CD14-positive monocyte (primary cell): ENCODE measurements around the gene NSD1. TPM values are rescaled to one million over a fixed set of nuclear protein-coding genes. Genes with fewer than 3 reads are reported as not detected.

ENCODE experiments used
- DNase-seq, 3 donors: peaks; one replicate each; pipeline ENCODE4 v3.0.0-alpha.2; 2011 to 2022
- H2AFZ ChIP-seq: 2 replicates; pipeline ENCODE4 v1.6.0; 2012; ENCODE audit warnings: mild to moderate bottlenecking, low read depth, low read length, inconsistent platforms; ENCODE audit not compliant: insufficient read depth, poor library complexity, severe bottlenecking
- H3K27ac ChIP-seq, 2 donors: 1 replicate in 1 of 2; 2 replicates in 1 of 2; pipeline ENCODE4 v1.5.1; 2012 to 2013; ENCODE audit warnings: low read length in 2 of 2, control low read depth in 1 of 2, inconsistent platforms in 1 of 2, low read depth in 1 of 2, mild to moderate bottlenecking in 1 of 2
- H3K27me3 ChIP-seq, 2 donors: one replicate each; pipeline versions ENCODE4 v1.6.0 to v1.6.1; 2011 to 2013; ENCODE audit warnings: low read length in 2 of 2; ENCODE audit not compliant: control insufficient read depth in 2 of 2, insufficient read depth in 2 of 2
- H3K36me3 ChIP-seq, 2 donors: replicated peaks in 1 of 2; 1 replicate in 1 of 2; 2 replicates in 1 of 2; pipeline versions ENCODE4 v1.5.1 to v1.6.1; 2012 to 2013; ENCODE audit warnings: low read length in 2 of 2, control low read depth in 1 of 2, inconsistent platforms in 1 of 2, mild to moderate bottlenecking in 1 of 2; ENCODE audit not compliant: insufficient read depth in 2 of 2, control insufficient read depth in 1 of 2
- H3K4me1 ChIP-seq, 2 donors: 1 replicate in 1 of 2; 2 replicates in 1 of 2; pipeline versions ENCODE4 v1.5.1 to v1.6.1; 2012 to 2013; ENCODE audit warnings: low read length in 2 of 2, control low read depth in 1 of 2, inconsistent platforms in 1 of 2, mild to moderate bottlenecking in 1 of 2, moderate library complexity in 1 of 2; ENCODE audit not compliant: insufficient read depth in 2 of 2, control insufficient read depth in 1 of 2
- H3K4me2 ChIP-seq: replicated peaks from 2 replicates; pipeline ENCODE3; 2012; ENCODE audit warnings: low read length, moderate library complexity, mild to moderate bottlenecking; ENCODE audit not compliant: poor library complexity, severe bottlenecking; ENCODE audit errors: extremely low read depth
- H3K4me3 ChIP-seq, 3 experiments: fragments of 200-600 bp in 1 of 3; sonication (generic) in 1 of 3; replicated peaks in 1 of 3; 1 replicate in 2 of 3; 2 replicates in 1 of 3; pipeline ENCODE4 v1.5.1; 2011 to 2013; ENCODE audit warnings: low read length in 3 of 3, mild to moderate bottlenecking in 3 of 3, control low read depth in 2 of 3, low read depth in 2 of 3, inconsistent platforms in 1 of 3, moderate library complexity in 1 of 3
- H3K79me2 ChIP-seq: 2 replicates; pipeline ENCODE4 v1.6.0; 2012; ENCODE audit warnings: mild to moderate bottlenecking, control low read depth, inconsistent platforms, low read length, moderate library complexity; ENCODE audit not compliant: insufficient read depth
- H3K9ac ChIP-seq: 2 replicates; pipeline ENCODE4 v1.6.0; 2017; ENCODE audit warnings: low read length, mild to moderate bottlenecking; ENCODE audit not compliant: insufficient read depth, poor library complexity, severe bottlenecking
- H3K9me3 ChIP-seq, 2 donors: replicated peaks in 1 of 2; 1 replicate in 1 of 2; 2 replicates in 1 of 2; pipeline versions ENCODE4 v1.5.1 to v1.6.1; 2012 to 2013; ENCODE audit warnings: low read length in 2 of 2, control low read depth in 1 of 2; ENCODE audit not compliant: control insufficient read depth in 1 of 2, insufficient read depth in 1 of 2
- H4K20me1 ChIP-seq: 2 replicates; pipeline ENCODE4 v1.6.0; 2012; ENCODE audit warnings: mild to moderate bottlenecking, low read length, control low read depth, moderate library complexity; ENCODE audit not compliant: insufficient read depth
- H3K27ac Mint-ChIP-seq, 7 donors: one replicate each; pipeline ENCODE4 v1.8.0; 2020; ENCODE audit warnings: mild to moderate bottlenecking in 7 of 7, mixed read lengths in 7 of 7, moderate library complexity in 6 of 7, inconsistent platforms in 2 of 7
- H3K27me3 Mint-ChIP-seq, 3 donors: one replicate each; pipeline ENCODE4 v1.8.0; 2021 to 2022; ENCODE audit warnings: low read depth in 3 of 3, mild to moderate bottlenecking in 3 of 3, mixed read lengths in 3 of 3, moderate library complexity in 3 of 3, inconsistent platforms in 1 of 3
- H3K36me3 Mint-ChIP-seq, 2 donors: one replicate each; pipeline ENCODE4 v1.8.0; 2020; ENCODE audit warnings: mixed read lengths in 2 of 2, inconsistent platforms in 1 of 2, mild to moderate bottlenecking in 1 of 2
- H3K4me1 Mint-ChIP-seq: one replicate; pipeline ENCODE4 v1.8.0; 2020; ENCODE audit warnings: mild to moderate bottlenecking, mixed read lengths
- H3K4me3 Mint-ChIP-seq, 2 donors: one replicate each; pipeline ENCODE4 v1.8.0; 2020; ENCODE audit warnings: mild to moderate bottlenecking in 2 of 2, mixed read lengths in 2 of 2, moderate library complexity in 1 of 2
- H3K9me3 Mint-ChIP-seq, 7 donors: one replicate each; pipeline ENCODE4 v1.8.0; 2020 to 2022; ENCODE audit warnings: mixed read lengths in 7 of 7, mild to moderate bottlenecking in 6 of 7, moderate library complexity in 6 of 7, inconsistent platforms in 2 of 7
- WGBS: methylation state at CpG from one replicate; pipeline ENCODE4 v1.1.5; 2013; ENCODE audit warnings: missing lambda C conversion rate; ENCODE audit not compliant: insufficient coverage; 5-methylcytosine and 5-hydroxymethylcytosine counted together
- intact Hi-C, 2 donors: fragments of 100-400 bp; cut with micrococcal nuclease; formaldehyde crosslinking; loops; one replicate each; pipeline versions ENCODE4 v1.15.0 to v1.15.1; 2023
- polyA minus RNA-seq: library from RNA; depleted of rRNA, polyadenylated mRNA; stranded (reverse); fragments of >200 nt; gene quantifications from 2 replicates; pipeline ENCODE4 v1.2.3, GENCODE V29; 2012
- polyA plus RNA-seq, 3 donors: library from polyadenylated mRNA; depleted of rRNA in 1 of 3; unstranded in 2 of 3; stranded (reverse) in 1 of 3; fragments of 300-500 nt in 2 of 3; fragments of >200 nt in 1 of 3; fragmentation: Illumina TruSeq in 2 of 3; gene quantifications; 1 replicate in 2 of 3; 2 replicates in 1 of 3; pipeline ENCODE4 v1.2.3, GENCODE V29; 2012 to 2021
- total RNA-seq, 12 experiments: library from RNA in 1 of 12; stranded (reverse) in 1 of 12; fragments of 120-200 nt in 1 of 12; gene quantifications; one replicate each; pipeline ENCODE4 v1.2.4 and lab custom pipeline; 2013 to 2026; ENCODE audit warnings: mixed read lengths in 6 of 12, inconsistent platforms in 1 of 12
- TF ChIP-seq, protein P1 (sequence below): fragments of 200-600 bp; IDR thresholded peaks from one replicate; pipeline ENCODE4 v1.8.0; 2022; ENCODE audit warnings: antibody characterized with exemption, mild to moderate bottlenecking

The NSD1 gene, protein sequence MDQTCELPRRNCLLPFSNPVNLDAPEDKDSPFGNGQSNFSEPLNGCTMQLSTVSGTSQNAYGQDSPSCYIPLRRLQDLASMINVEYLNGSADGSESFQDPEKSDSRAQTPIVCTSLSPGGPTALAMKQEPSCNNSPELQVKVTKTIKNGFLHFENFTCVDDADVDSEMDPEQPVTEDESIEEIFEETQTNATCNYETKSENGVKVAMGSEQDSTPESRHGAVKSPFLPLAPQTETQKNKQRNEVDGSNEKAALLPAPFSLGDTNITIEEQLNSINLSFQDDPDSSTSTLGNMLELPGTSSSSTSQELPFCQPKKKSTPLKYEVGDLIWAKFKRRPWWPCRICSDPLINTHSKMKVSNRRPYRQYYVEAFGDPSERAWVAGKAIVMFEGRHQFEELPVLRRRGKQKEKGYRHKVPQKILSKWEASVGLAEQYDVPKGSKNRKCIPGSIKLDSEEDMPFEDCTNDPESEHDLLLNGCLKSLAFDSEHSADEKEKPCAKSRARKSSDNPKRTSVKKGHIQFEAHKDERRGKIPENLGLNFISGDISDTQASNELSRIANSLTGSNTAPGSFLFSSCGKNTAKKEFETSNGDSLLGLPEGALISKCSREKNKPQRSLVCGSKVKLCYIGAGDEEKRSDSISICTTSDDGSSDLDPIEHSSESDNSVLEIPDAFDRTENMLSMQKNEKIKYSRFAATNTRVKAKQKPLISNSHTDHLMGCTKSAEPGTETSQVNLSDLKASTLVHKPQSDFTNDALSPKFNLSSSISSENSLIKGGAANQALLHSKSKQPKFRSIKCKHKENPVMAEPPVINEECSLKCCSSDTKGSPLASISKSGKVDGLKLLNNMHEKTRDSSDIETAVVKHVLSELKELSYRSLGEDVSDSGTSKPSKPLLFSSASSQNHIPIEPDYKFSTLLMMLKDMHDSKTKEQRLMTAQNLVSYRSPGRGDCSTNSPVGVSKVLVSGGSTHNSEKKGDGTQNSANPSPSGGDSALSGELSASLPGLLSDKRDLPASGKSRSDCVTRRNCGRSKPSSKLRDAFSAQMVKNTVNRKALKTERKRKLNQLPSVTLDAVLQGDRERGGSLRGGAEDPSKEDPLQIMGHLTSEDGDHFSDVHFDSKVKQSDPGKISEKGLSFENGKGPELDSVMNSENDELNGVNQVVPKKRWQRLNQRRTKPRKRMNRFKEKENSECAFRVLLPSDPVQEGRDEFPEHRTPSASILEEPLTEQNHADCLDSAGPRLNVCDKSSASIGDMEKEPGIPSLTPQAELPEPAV (N-terminal part only)
- 62.9 TPM for total RNA-seq (2013)
- polyA plus RNA-seq (10 to 100 TPM; 12.6 to 31.9 (median 19.0) TPM), polyA minus RNA-seq (34.8 and 41.6 TPM in 2 replicates), total RNA-seq (lab: John Stamatoyannopoulos, UW) (55.0 to 198 (median 164) reads per million in 11 experiments)

GRCh38 chr5:177133096-177133852, at the start of gene NSD1:
Gene NSD1 (plus strand): TSS chr5:177133773. CDS start chr5:177135104, 1,331 bp downstream.
- peak within 1 kb of the TSS; percentile 82 to 92 for H3K4me3 Mint-ChIP-seq
- peaks cover 0 to 2% (median 0%) of the 10 kb centered on the region in 7 donors for H3K9me3 Mint-ChIP-seq
- H3K4me2 ChIP-seq, result peak within 1 kb of the TSS; percentile 85
- H3K36me3 ChIP-seq, result peaks cover 24 to 34% of the 10 kb centered on the region in 2 donors
- intact Hi-C loops, result no loop called here
- H3K79me2 ChIP-seq, result peaks cover 44% of the 10 kb centered on the region
- peaks cover 20 to 27% of the 10 kb centered on the region in 2 donors for H3K36me3 Mint-ChIP-seq
- TF ChIP-seq, protein P1, sequence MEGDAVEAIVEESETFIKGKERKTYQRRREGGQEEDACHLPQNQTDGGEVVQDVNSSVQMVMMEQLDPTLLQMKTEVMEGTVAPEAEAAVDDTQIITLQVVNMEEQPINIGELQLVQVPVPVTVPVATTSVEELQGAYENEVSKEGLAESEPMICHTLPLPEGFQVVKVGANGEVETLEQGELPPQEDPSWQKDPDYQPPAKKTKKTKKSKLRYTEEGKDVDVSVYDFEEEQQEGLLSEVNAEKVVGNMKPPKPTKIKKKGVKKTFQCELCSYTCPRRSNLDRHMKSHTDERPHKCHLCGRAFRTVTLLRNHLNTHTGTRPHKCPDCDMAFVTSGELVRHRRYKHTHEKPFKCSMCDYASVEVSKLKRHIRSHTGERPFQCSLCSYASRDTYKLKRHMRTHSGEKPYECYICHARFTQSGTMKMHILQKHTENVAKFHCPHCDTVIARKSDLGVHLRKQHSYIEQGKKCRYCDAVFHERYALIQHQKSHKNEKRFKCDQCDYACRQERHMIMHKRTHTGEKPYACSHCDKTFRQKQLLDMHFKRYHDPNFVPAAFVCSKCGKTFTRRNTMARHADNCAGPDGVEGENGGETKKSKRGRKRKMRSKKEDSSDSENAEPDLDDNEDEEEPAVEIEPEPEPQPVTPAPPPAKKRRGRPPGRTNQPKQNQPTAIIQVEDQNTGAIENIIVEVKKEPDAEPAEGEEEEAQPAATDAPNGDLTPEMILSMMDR, result no peak
- H3K4me1 ChIP-seq, result peaks cover 42 to 62% of the 10 kb centered on the region in 2 donors
- no peaks in the 10 kb centered on the region for H3K9me3 ChIP-seq
- peak within 1 kb of the TSS; percentile 60 to 84 (median 66) for H3K4me3 ChIP-seq
- 1% methylated on average over 76 of the region's 93 CpGs for WGBS
- peak; percentile 92 to 95 (median 94) for DNase-seq
- H3K27ac Mint-ChIP-seq, result peak within 1 kb of the TSS; percentile 75 to 93 (median 91)
- peak within 1 kb of the TSS; percentile 82 to 97 for H3K27ac ChIP-seq
- H3K9ac ChIP-seq, result peak within 1 kb of the TSS; percentile 96
- H2AFZ ChIP-seq, result peak within 1 kb of the TSS; percentile 97
- no peaks in the 10 kb centered on the region for H3K27me3 Mint-ChIP-seq
- no peaks in the 10 kb centered on the region for H3K27me3 ChIP-seq
- peaks cover 43% of the 10 kb centered on the region for H3K4me1 Mint-ChIP-seq
- peaks cover 28% of the 10 kb centered on the region for H4K20me1 ChIP-seq
